B cell (primary cell): ENCODE data around the gene GFOD1. TPM values are rescaled to one million over a fixed set of nuclear protein-coding genes. Genes with fewer than 3 reads are reported as not detected.

Source experiments
- ATAC-seq: fragments of 200-7000 bp; cut with Tn5 transposase; one replicate; pipeline ENCODE4 v1.10.0; 2021; ENCODE audit warnings: low read depth, mild to moderate bottlenecking, moderate number of reproducible peaks, moderate library complexity
- CTCF ChIA-PET: fragments of 350-600 bp; sonication (Branson Sonifier 250); formaldehyde crosslinking; loops from one replicate; lab custom pipeline; 2021; ENCODE audit warnings: antibody characterized with exemption, inconsistent platforms; lab: Charles Lee
- POLR2A ChIA-PET: fragments of 350-600 bp; sonication (Branson Sonifier 250); formaldehyde crosslinking; loops from one replicate; lab custom pipeline; 2021; ENCODE audit warnings: antibody characterized with exemption; lab: Charles Lee
- DNase-seq: peaks from one replicate; pipeline ENCODE4 v3.0.0; 2013
- H2AFZ ChIP-seq: 2 replicates; pipeline ENCODE4 v1.6.1; 2012; ENCODE audit warnings: mild to moderate bottlenecking, low read depth, low read length; ENCODE audit not compliant: insufficient read depth, poor library complexity, severe bottlenecking
- H3K27ac ChIP-seq, 2 donors: 1 replicate in 1 of 2; 2 replicates in 1 of 2; pipeline ENCODE4 v1.5.1; 2012 to 2013; ENCODE audit warnings: low read length in 2 of 2, mild to moderate bottlenecking in 2 of 2, moderate library complexity in 1 of 2
- H3K27me3 ChIP-seq, 4 experiments: fragments of 200-600 bp in 1 of 4; sonication (generic) in 1 of 4; replicated peaks in 1 of 4; 1 replicate in 2 of 4; 2 replicates in 2 of 4; pipeline versions ENCODE4 v1.6.1 to v1.7.0; 2013 to 2016; ENCODE audit warnings: low read length in 3 of 4, mild to moderate bottlenecking in 2 of 4, mixed read lengths in 1 of 4, moderate library complexity in 1 of 4; ENCODE audit not compliant: insufficient read depth in 4 of 4, control insufficient read depth in 3 of 4; ENCODE audit errors: control extremely low read depth in 1 of 4
- H3K36me3 ChIP-seq, 2 experiments: replicated peaks in 1 of 2; 1 replicate in 1 of 2; 2 replicates in 1 of 2; pipeline versions ENCODE4 v1.6.1 to v1.7.1; 2013; ENCODE audit warnings: low read length in 1 of 2; ENCODE audit not compliant: insufficient read depth in 2 of 2, control insufficient read depth in 1 of 2; ENCODE audit errors: control extremely low read depth in 1 of 2, extremely low read depth in 1 of 2
- H3K4me1 ChIP-seq, 2 donors: fragments of 200-600 bp in 1 of 2; sonication (generic) in 1 of 2; 1 replicate in 1 of 2; 2 replicates in 1 of 2; pipeline versions ENCODE4 v1.5.1 to v1.6.1; 2013 to 2017; ENCODE audit warnings: low read length in 2 of 2; ENCODE audit not compliant: control insufficient read depth in 2 of 2, insufficient read depth in 2 of 2
- H3K4me2 ChIP-seq: replicated peaks from 2 replicates; pipeline ENCODE3; 2012; ENCODE audit warnings: mild to moderate bottlenecking, low read depth, low read length; ENCODE audit not compliant: poor library complexity, severe bottlenecking
- H3K4me3 ChIP-seq, 5 experiments: fragments of 200-600 bp in 1 of 5; sonication (generic) in 1 of 5; 1 replicate in 3 of 5; 2 replicates in 2 of 5; pipeline versions ENCODE4 v1.5.1 to v1.7.0; 2011 to 2016; ENCODE audit warnings: low read length in 4 of 5, mild to moderate bottlenecking in 4 of 5, low read depth in 2 of 5, control low read depth in 1 of 5, moderate library complexity in 1 of 5; ENCODE audit not compliant: insufficient read depth in 1 of 5; ENCODE audit errors: control extremely low read depth in 1 of 5, extremely low read depth in 1 of 5
- H3K79me2 ChIP-seq: fragments of 200-600 bp; sonication (generic); one replicate; pipeline ENCODE4 v1.6.0; 2016; ENCODE audit warnings: low read length; ENCODE audit not compliant: control insufficient read depth, insufficient read depth
- H3K9ac ChIP-seq: fragments of 200-600 bp; sonication (generic); 2 replicates; pipeline ENCODE4 v1.6.1; 2017; ENCODE audit warnings: mild to moderate bottlenecking, low read length, moderate library complexity
- H3K9me3 ChIP-seq, 3 donors: one replicate each; pipeline versions ENCODE4 v1.6.1 to v1.7.1; 2013; ENCODE audit warnings: low read length in 2 of 3; ENCODE audit not compliant: control insufficient read depth in 2 of 3, insufficient read depth in 1 of 3; ENCODE audit errors: control extremely low read depth in 1 of 3
- H4K20me1 ChIP-seq: 2 replicates; pipeline ENCODE4 v1.6.0; 2012; ENCODE audit warnings: mild to moderate bottlenecking, low read length; ENCODE audit not compliant: insufficient read depth, control insufficient read depth, poor library complexity, severe bottlenecking
- H3K27ac Mint-ChIP-seq: one replicate; pipeline ENCODE4 v1.8.0; 2021; ENCODE audit warnings: mixed read lengths
- H3K27me3 Mint-ChIP-seq: one replicate; pipeline ENCODE4 v1.8.0; 2021; ENCODE audit warnings: mixed read lengths
- H3K4me1 Mint-ChIP-seq: one replicate; pipeline ENCODE4 v1.8.0; 2021; ENCODE audit warnings: mixed read lengths
- H3K4me3 Mint-ChIP-seq: one replicate; pipeline ENCODE4 v1.8.0; 2021; ENCODE audit warnings: mixed read lengths
- H3K9me3 Mint-ChIP-seq: one replicate; pipeline ENCODE4 v1.8.0; 2022; ENCODE audit warnings: mixed read lengths; ENCODE audit not compliant: insufficient read depth
- EZH2 ChIP-seq: IDR thresholded peaks from 2 replicates; pipeline ENCODE4 v1.6.1; 2012; ENCODE audit warnings: borderline replicate concordance, low read depth, mild to moderate bottlenecking, moderate library complexity, low read length; ENCODE audit not compliant: insufficient read depth, poor library complexity, severe bottlenecking
- WGBS: methylation state at CpG from one replicate; pipeline ENCODE4 v1.1.5; 2013; ENCODE audit warnings: missing lambda C conversion rate; ENCODE audit not compliant: insufficient coverage; 5-methylcytosine and 5-hydroxymethylcytosine counted together
- intact Hi-C: fragments of 100-400 bp; cut with micrococcal nuclease; formaldehyde crosslinking; loops from one replicate; pipeline ENCODE4 v1.10.0; 2022
- polyA plus RNA-seq: library from polyadenylated mRNA; depleted of rRNA; stranded (reverse); fragments of >200 nt; gene quantifications from 2 replicates; pipeline ENCODE4 v1.2.3, GENCODE V29; 2012
- total RNA-seq, 2 donors: library from RNA; stranded (reverse); fragments of 120-200 nt in 1 of 2; gene quantifications; 1 replicate in 1 of 2; 2 replicates in 1 of 2; pipeline versions ENCODE4 v1.2.3 to v1.2.4, GENCODE V29; 2013 to 2022
- TF ChIP-seq, protein P1 (sequence below): fragments of 200-600 bp; IDR thresholded peaks from one replicate; pipeline ENCODE4 v1.8.0; 2022; ENCODE audit warnings: antibody characterized with exemption, mild to moderate bottlenecking

The GFOD1 gene
- total and polyA plus RNA-seq, 2 donors (not counting 1 experiment from before 2014, with no cell fraction given), result 8.3 to 42.4 TPM

DNA sequence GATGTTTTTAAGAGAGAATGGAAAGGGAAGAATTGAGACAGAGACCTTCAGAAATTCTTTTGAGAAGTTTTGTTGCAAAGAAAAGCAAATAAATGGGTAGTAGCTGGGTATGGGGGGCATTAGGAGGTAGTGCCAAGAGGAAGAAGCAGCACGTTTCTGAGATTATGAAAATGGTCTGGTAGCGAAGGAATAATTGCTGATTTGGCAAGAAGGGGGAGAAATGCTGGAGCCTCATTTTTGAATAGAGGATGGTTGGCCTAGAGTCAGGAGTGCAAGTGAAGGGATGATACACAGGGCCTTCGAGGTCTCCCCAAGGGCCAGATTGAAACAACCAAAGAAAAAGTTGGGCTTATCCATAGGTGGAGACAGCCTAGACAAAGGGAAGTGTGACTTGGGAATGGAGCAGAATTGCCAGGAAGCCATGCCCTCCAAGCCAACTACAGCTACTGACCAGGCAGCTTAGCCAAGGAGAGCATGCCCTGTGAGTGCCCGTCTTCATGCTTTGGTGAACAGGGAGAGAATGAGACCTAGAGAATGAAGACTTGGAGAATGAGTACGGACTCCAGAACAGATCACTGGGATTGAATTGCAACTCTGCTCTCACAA is 144.9 kb downstream of the GFOD1 start:
- Mint-ChIP-seq H3K4me1 (peaks cover 35% of the 10 kb centered on the region), H3K4me3 (no peak overlapping the region), H3K9me3 (peaks cover 3% of the 10 kb centered on the region), H3K27me3 (no peaks in the 10 kb centered on the region), H3K27ac (no peak overlapping the region)
- H3K79me2 ChIP-seq, result no peaks in the 10 kb centered on the region
- H3K9ac ChIP-seq, result no peak overlapping the region
- H3K4me3 ChIP-seq, result no peak overlapping the region
- DNase-seq (no peak), ATAC-seq (no peak)
- peaks cover 0 to 8% (median 7%) of the 10 kb centered on the region in 3 donors for H3K9me3 ChIP-seq
- no peaks in the 10 kb centered on the region for H3K36me3 ChIP-seq
- H3K4me2 ChIP-seq, result no peak overlapping the region
- no peaks in the 10 kb centered on the region for H3K27me3 ChIP-seq
- TF ChIP-seq, protein P1, sequence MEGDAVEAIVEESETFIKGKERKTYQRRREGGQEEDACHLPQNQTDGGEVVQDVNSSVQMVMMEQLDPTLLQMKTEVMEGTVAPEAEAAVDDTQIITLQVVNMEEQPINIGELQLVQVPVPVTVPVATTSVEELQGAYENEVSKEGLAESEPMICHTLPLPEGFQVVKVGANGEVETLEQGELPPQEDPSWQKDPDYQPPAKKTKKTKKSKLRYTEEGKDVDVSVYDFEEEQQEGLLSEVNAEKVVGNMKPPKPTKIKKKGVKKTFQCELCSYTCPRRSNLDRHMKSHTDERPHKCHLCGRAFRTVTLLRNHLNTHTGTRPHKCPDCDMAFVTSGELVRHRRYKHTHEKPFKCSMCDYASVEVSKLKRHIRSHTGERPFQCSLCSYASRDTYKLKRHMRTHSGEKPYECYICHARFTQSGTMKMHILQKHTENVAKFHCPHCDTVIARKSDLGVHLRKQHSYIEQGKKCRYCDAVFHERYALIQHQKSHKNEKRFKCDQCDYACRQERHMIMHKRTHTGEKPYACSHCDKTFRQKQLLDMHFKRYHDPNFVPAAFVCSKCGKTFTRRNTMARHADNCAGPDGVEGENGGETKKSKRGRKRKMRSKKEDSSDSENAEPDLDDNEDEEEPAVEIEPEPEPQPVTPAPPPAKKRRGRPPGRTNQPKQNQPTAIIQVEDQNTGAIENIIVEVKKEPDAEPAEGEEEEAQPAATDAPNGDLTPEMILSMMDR, result no peak
- TF ChIP-seq EZH2, result no peak
- H3K4me1 ChIP-seq, result peaks cover 34 to 35% of the 10 kb centered on the region in 2 donors
- H4K20me1 ChIP-seq, result no peaks in the 10 kb centered on the region
- H3K27ac ChIP-seq, result no peak overlapping the region
- intact Hi-C loops, result no loop called here
- 67% methylated on average over 3 of the region's 5 CpGs for WGBS
- ChIA-PET POLR2A (no interaction called here), CTCF (interaction anchor here (0.8 to 1.7 kb wide), 3 partner anchors 148 to 232 kb away, joined by 3 to 4 read pairs (median 3); partner anchors contain the start of gene SIRT5)
- no peak overlapping the region for H2AFZ ChIP-seq

DNA sequence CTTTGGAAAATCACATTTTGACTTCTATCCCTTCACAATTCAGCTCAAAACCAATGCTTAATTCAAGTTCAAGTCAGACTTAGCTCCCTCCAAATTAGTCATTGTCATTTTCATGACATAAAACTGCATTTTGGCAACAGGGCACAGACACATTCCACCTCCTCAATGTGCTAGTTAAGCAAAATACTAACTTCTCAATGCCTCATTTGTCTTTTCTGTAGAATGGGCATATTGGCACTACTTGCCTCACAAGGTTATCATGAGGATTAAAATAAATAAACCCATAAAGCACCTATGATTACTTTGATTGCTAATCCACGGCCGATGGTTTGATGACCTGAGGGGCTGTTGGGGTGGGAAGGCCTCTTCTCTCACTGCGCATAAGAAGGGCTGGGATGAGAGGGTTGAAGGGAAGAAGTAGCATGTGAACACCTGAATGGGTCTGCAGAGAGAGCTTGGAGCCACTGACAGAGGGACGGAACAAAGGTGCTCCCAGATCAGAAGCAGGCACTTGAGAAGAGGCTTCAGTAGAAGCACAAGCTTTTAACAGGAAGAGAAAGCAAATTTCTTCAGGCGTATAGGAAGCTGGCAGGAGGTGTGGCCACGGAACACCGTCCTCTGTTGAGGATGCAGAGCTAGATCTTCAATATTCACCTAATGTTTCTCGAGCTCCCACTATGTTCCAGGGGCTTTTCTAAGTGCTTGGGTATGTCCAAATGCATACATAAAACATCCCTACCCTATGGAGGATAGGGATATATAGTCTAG is 147.4 kb downstream of the GFOD1 start:
- peak overlapping the region; percentile 91 for H3K27ac Mint-ChIP-seq
- no peaks in the 10 kb centered on the region for H3K27me3 Mint-ChIP-seq
- no peaks in the 10 kb centered on the region for H3K79me2 ChIP-seq
- H3K9ac ChIP-seq, result peak overlapping the region; percentile 8
- H3K9me3 Mint-ChIP-seq, result peaks cover 3% of the 10 kb centered on the region
- H3K4me3 ChIP-seq, result no peak overlapping the region
- peaks cover 0 to 8% (median 7%) of the 10 kb centered on the region in 3 donors for H3K9me3 ChIP-seq
- ChIA-PET CTCF (interaction anchor here (0.8 to 4.8 kb wide), 18 partner anchors 9 to 429 kb away, joined by 3 to 56 read pairs (median 6); partner anchors contain the start of genes NOL7, SIRT5 and TBC1D7), POLR2A (interaction anchor here (0.6 to 1.3 kb wide), 3 partner anchors 14 to 234 kb away, joined by 3 to 5 read pairs (median 4); partner anchors contain the start of gene SIRT5)
- peak overlapping the region; percentile 74 for H2AFZ ChIP-seq
- no peaks in the 10 kb centered on the region for H3K36me3 ChIP-seq
- H3K27ac ChIP-seq, result peak overlapping the region; percentile 21 to 63
- peaks cover 40% of the 10 kb centered on the region in 2 donors for H3K4me1 ChIP-seq
- H3K27me3 ChIP-seq, result no peaks in the 10 kb centered on the region
- H3K4me2 ChIP-seq, result peak overlapping the region; percentile 52
- H3K4me3 Mint-ChIP-seq, result peak overlapping the region; percentile 77
- H4K20me1 ChIP-seq, result no peaks in the 10 kb centered on the region
- TF ChIP-seq, protein P1, result no peak
- TF ChIP-seq EZH2, result no peak
- intact Hi-C loops, result no loop called here
- DNase-seq (peak; percentile 56), ATAC-seq (peak; percentile 55)
- 38% methylated on average over 6 of the region's 8 CpGs for WGBS
- H3K4me1 Mint-ChIP-seq, result peaks cover 43% of the 10 kb centered on the region
